ENCODE measurements around the gene PRDM11. TPM values are rescaled to one million over a fixed set of nuclear protein-coding genes. Genes with fewer than 3 reads are reported as not detected.

The PRDM11 gene
- total and polyA plus RNA-seq, 2 of the 4 experiments (the other 2 are of a cell fraction), result 2.2 to 2.7 TPM

DNA sequence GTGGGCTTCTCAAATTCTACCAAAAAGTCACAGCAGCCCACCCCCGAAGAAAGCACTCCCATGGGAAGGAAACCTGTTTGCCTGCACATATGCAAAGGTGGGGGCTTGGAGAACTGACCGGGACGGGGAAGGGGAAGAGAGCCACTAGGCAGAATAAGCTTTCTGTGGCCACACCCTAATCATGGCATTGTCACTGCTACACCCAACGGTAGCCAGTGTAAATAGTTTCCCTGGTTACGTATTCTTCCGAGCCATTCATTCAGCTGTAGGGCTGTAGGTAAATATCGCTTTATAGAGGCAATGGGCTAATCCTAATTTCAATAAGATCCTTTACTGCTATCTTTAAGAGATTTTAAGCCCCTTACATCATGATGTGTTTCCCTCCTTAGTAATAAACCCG lies 61.7 kb downstream of the PRDM11 start:
- no peaks in the 10 kb centered on the region for H3K79me1 ChIP-seq (ENCODE audit: low read depth in 1 of 2, low read length in 2 of 2)
- no peaks in the 10 kb centered on the region for H4K20me1 ChIP-seq (ENCODE audit: insufficient read depth, low read length)
- no peak for TF ChIP-seq MAFK (IDR thresholded peaks at IDR 0.05; ENCODE audit: low read depth, low read length)
- no peak for TF ChIP-seq ELK1 (IDR thresholded peaks at IDR 0.05; ENCODE audit: borderline replicate concordance, low read depth, low read length)
- no peak for TF ChIP-seq RAD21 (IDR thresholded peaks at IDR 0.05; ENCODE audit: low read length)
- no peak for TF ChIP-seq NFE2L2 (IDR thresholded peaks at IDR 0.05; ENCODE audit: low read depth, low read length)
- TF ChIP-seq MAZ (IDR thresholded peaks at IDR 0.05; ENCODE audit: borderline replicate concordance, low read depth, low read length), result no peak
- TF ChIP-seq POLR2A (IDR thresholded peaks at IDR 0.05; ENCODE audit: low read depth, low read length), result no peak
- no peak for TF ChIP-seq MXI1 (IDR thresholded peaks at IDR 0.05; ENCODE audit: borderline replicate concordance, low read depth, low read length)
- TF ChIP-seq RCOR1 (IDR thresholded peaks at IDR 0.05; ENCODE audit: insufficient replicate concordance, low read length), result no peak
- TF ChIP-seq FOS (IDR thresholded peaks at IDR 0.05; ENCODE audit: low read depth, low read length), result no peak
- TF ChIP-seq RFX5 (IDR thresholded peaks at IDR 0.05; ENCODE audit: low read depth, low read length), result no peak
- no peak overlapping the region for H2BK20ac ChIP-seq (ENCODE audit: low read depth, low read length)
- no TSS peak for BruUV-seq (replicated peaks)
- DNase-seq, result no peak
- ChIA-PET POLR2A (ENCODE audit: unreplicated experiment) (no interaction called here), CTCF (no interaction called here)
- H3K56ac ChIP-seq (ENCODE audit: extremely low read depth, insufficient read depth, low read length), result no peak overlapping the region
- H2AFZ ChIP-seq (replicated peaks; ENCODE audit: low read length, poor library complexity), result no peak overlapping the region
- H2BK5ac ChIP-seq (ENCODE audit: low read depth, low read length, poor library complexity, severe bottlenecking), result no peak overlapping the region
- H4K8ac ChIP-seq (ENCODE audit: low read depth in 2 of 2, low read length in 2 of 2), result no peak overlapping the region
- no CpG with 5 or more reads among the region's 8 CpGs for WGBS, 2 experiments (ENCODE audit: extremely low coverage in 2 of 2, insufficient read length in 1 of 2)
- no peak overlapping the region for H4K91ac ChIP-seq (ENCODE audit: insufficient read depth, low read depth, low read length)
- H3K14ac ChIP-seq (replicated peaks; ENCODE audit: low read depth, low read length), result no peak overlapping the region
- intact Hi-C loops (cut with micrococcal nuclease) (no loop called here), dilution Hi-C loops (cut with HindIII; ENCODE audit: low sequenced_read_pairs, unreplicated experiment) (no loop called here), in situ Hi-C loops (cut with MboI; ENCODE audit: low sequenced_read_pairs) (no loop called here)
- ATAC-seq (ENCODE audit: low read depth), result no peak
- H3K18ac ChIP-seq (ENCODE audit: low read depth, low read length), result no peak overlapping the region
- no peak overlapping the region for H3K9ac ChIP-seq (ENCODE audit: low read depth, low read length)
- H3K4me2 ChIP-seq (ENCODE audit: low read depth, low read length), result no peak overlapping the region
- H2BK15ac ChIP-seq (ENCODE audit: low read depth, low read length), result no peak overlapping the region
- no peaks in the 10 kb centered on the region; the same call in 1 of the 2 replicates for H3K9me1 ChIP-seq (ENCODE audit: insufficient read depth, low read length)
- no peak overlapping the region for H3K4ac ChIP-seq (ENCODE audit: low read depth, low read length)
- H3K27ac ChIP-seq (ENCODE audit: insufficient read depth, low read length), result no peak overlapping the region
- no peaks in the 10 kb centered on the region; the same call in 1 of the 2 replicates for H3K4me1 ChIP-seq (ENCODE audit: control insufficient read depth, insufficient read depth, low read length)
- no peak overlapping the region for H4K5ac ChIP-seq (ENCODE audit: low read depth, low read length)
- H2AK5ac ChIP-seq (ENCODE audit: low read depth, low read length), result no peak overlapping the region
- H3K4me3 ChIP-seq (ENCODE audit: insufficient read depth, low read depth, low read length), result no peak overlapping the region
- no peaks in the 10 kb centered on the region for H3K9me3 ChIP-seq (ENCODE audit: control insufficient read depth, insufficient read depth, low read length)
- no peak overlapping the region for H2AK9ac ChIP-seq (replicated peaks; ENCODE audit: low read depth, low read length, poor library complexity)
- no peak overlapping the region for H2BK120ac ChIP-seq (ENCODE audit: low read depth, low read length)
- H3K36me3 ChIP-seq (ENCODE audit: control insufficient read depth, insufficient read depth, low read length), result peaks cover 1% of the 10 kb centered on the region; the same call in 1 of the 2 replicates
- no peak overlapping the region for H3K23ac ChIP-seq (ENCODE audit: low read depth, low read length)
- no peaks in the 10 kb centered on the region for H3K27me3 ChIP-seq (ENCODE audit: control insufficient read depth, insufficient read depth, low read length)
